ENCODE data around the gene LILRA2.
"Not testable (repeated sequence)": the region's sequence is repeated elsewhere in the genome, so short reads cannot be mapped to it uniquely, and the experiment has no call there.

Gene LILRA2

GRCh38 chr19:54612428-54612827 lies 38.8 kb downstream of the LILRA2 start:
- DNase-seq: no peak

GRCh38 chr19:54614726-54615125 lies 41.1 kb downstream of the LILRA2 start:
- no peak for DNase-seq

GRCh38 chr19:54616057-54616456 lies 42.5 kb downstream of the LILRA2 start:
- DNase-seq: no peak

- no peak for DNase-seq
These were observed 43.4 kb downstream of the LILRA2 start for GRCh38 chr19:54616821-54617560.

GRCh38 chr19:54620464-54620863 lies 46.9 kb downstream of the LILRA2 start:
- DNase-seq: no peak

- no peak for DNase-seq
These were observed 48.8 kb downstream of the LILRA2 start for GRCh38 chr19:54622431-54622830.

- not testable (repeated sequence) for DNase-seq
These were observed 50.6 kb downstream of the LILRA2 start for GRCh38 chr19:54624234-54624633.

- DNase-seq: not testable (repeated sequence)
These were observed 51.5 kb downstream of the LILRA2 start for GRCh38 chr19:54624934-54625730.

- no peak for DNase-seq
These were observed 53.2 kb downstream of the LILRA2 start for GRCh38 chr19:54626757-54627156.

GRCh38 chr19:54627912-54628311 lies 54.3 kb downstream of the LILRA2 start:
- not testable (repeated sequence) for DNase-seq

GRCh38 chr19:54630262-54630661 lies 56.7 kb downstream of the LILRA2 start, which contains the start of gene LILRB1:
LILRB1 (plus strand) TSS chr19:54630484; CDS start chr19:54631074, 590 bp downstream.
- not testable (repeated sequence) for DNase-seq

- no peak for DNase-seq
These were observed 57.2 kb downstream of the LILRA2 start for GRCh38 chr19:54630782-54631181.

GRCh38 chr19:54631489-54632337 lies 58.1 kb downstream of the LILRA2 start:
- not testable (repeated sequence) for DNase-seq

- not testable (repeated sequence) for DNase-seq
These were observed 58.9 kb downstream of the LILRA2 start for GRCh38 chr19:54632517-54632916.

- no peak for DNase-seq
These were observed 59.8 kb downstream of the LILRA2 start for GRCh38 chr19:54633401-54633800.

GRCh38 chr19:54636081-54636480 lies 62.5 kb downstream of the LILRA2 start:
- DNase-seq: not testable (repeated sequence)

GRCh38 chr19:54638683-54639082 lies 65.1 kb downstream of the LILRA2 start:
- DNase-seq: no peak
